ENCODE data around the gene MYL9.

MYL9 gene

DNA sequence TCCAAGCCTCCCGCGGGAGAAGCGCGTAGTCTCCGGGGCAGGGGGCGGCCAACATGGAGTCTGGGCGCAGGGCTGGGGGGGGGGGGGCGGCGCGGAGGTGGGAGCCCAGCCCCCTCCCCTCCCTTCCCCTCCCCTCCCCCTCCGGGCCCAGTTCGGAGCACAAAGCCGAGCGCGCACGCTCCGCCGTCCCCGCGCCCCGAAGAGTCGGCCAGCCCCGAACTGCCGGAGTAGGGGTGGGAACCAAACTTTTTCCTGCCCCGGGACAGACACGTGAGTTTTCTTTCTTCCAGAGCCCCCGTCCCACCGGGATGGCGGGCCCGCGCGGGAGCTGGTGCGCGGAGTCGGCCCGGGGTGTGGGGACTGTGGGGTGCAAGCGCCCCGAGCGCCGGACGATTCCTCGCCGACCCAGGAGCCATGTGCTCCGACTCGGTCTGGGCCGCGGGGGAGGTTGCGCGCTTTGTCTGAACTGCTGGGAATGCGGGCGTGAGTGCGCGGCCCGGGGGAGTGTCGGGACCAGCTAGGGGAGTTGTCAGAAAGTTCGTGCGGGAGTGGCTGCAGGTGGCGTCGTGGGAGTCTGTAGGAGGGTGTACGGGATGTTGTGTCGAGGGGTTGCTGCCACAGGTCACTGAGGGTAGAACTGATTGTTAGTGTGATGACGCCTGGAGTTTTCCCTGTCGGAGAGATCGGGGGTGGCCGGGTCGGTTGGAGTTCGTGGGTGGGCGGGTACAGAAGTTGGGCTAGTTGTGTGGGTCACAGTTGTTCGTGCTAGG is 33.2 kb downstream of the MYL9 start:
- peak overlapping the region; percentile 86 for H3K4me3 ChIP-seq (ENCODE audit: low read depth, low read length)
- TF ChIP-seq CTCF (IDR thresholded peaks at IDR 0.05; ENCODE audit: low read depth, low read length): no peak
- peaks cover 11% of the 10 kb centered on the region for H3K36me3 ChIP-seq
- H3K27me3 ChIP-seq: no peaks in the 10 kb centered on the region
- no peaks in the 10 kb centered on the region for H3K9me3 ChIP-seq
- peak; percentile 60 for DNase-seq
- peaks cover 7% of the 10 kb centered on the region; the same call in 1 of the 2 replicates for H3K4me1 ChIP-seq

- H3K36me3 ChIP-seq: peaks cover 20% of the 10 kb centered on the region
- H3K4me3 ChIP-seq (ENCODE audit: low read depth, low read length): no peak overlapping the region
- DNase-seq: no peak
Measured at GRCh38 chr20:36576081-36576445, 34.7 kb downstream of the MYL9 start.

DNA sequence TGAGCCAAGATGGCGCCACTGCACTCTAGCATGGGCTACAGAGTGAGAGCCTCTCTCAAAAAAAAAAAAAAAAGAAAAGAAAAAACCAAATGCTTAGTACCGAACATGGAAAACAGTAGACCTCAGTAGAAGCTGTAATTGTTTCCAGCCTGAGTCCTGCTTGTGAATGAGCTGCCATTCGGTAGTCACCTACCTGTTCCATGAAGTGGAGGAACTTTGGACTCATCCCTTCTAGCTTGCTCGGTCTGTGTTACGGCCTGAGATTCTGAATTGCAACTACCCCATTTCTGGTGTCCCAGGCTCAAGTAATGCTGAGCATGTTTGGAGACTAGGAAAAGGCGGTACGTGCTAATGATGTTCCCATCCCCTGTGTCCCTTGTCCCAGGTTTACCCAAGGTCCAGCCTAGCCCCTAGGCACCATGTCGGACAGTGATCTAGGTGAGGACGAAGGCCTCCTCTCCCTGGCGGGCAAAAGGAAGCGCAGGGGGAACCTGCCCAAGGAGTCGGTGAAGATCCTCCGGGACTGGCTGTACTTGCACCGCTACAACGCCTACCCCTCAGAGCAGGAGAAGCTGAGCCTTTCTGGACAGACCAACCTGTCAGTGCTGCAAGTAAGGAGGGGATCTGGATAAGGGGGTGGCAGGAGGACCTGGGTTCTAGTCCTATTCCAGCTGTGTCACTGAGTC is 37.2 kb downstream of the MYL9 start:
- Histone ChIP-seq H3K27me3 (no peaks in the 10 kb centered on the region), H3K36me3 (peaks cover 34% of the 10 kb centered on the region), H3K4me3 (ENCODE audit: low read depth, low read length) (no peak overlapping the region), H3K4me1 (no peaks in the 10 kb centered on the region; the same call in 1 of the 2 replicates), H3K9me3 (no peaks in the 10 kb centered on the region)
- no peak for TF ChIP-seq CTCF (IDR thresholded peaks at IDR 0.05; ENCODE audit: low read depth, low read length)
- DNase-seq: no peak

More at GRCh38 chr20:36576081-36576445, 34.7 kb downstream of the MYL9 start:
- Histone ChIP-seq H3K4me1 (peaks cover 4% of the 10 kb centered on the region; the same call in 1 of the 2 replicates), H3K27me3 (no peaks in the 10 kb centered on the region), H3K9me3 (no peaks in the 10 kb centered on the region)
- no peak for TF ChIP-seq CTCF (IDR thresholded peaks at IDR 0.05; ENCODE audit: low read depth, low read length)

GRCh38 chr20:36579996-36580545 is 38.8 kb downstream of the MYL9 start:
- no peaks in the 10 kb centered on the region for H3K9me3 ChIP-seq
- H3K4me3 ChIP-seq (ENCODE audit: low read depth, low read length): no peak overlapping the region
- peaks cover 34% of the 10 kb centered on the region for H3K36me3 ChIP-seq
- TF ChIP-seq CTCF (IDR thresholded peaks at IDR 0.05; ENCODE audit: low read depth, low read length): no peak
- no peak for DNase-seq
- H3K4me1 ChIP-seq: no peaks in the 10 kb centered on the region; the same call in 1 of the 2 replicates
- H3K27me3 ChIP-seq: no peaks in the 10 kb centered on the region

DNA sequence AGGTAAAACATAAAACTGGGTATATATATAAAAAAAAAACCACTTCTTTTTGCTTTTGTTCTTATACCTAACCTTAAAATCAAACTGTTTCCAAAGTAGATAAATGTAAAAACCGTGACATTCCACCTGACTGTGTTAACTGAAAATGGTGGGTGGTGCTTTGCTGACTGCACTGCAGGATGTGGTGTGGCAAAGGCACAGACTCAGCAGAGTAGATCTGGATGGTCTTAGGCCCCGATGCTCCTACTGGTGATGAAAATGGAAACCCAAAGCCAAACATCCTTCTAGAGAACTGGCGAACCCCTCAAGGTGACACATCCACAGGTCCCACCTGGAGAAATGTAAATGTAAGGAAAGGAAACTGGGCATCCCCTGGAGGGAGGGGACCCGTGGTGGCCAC is 41.0 kb downstream of the MYL9 start:
- no peaks in the 10 kb centered on the region for H3K9me3 ChIP-seq
- no peaks in the 10 kb centered on the region for H3K4me1 ChIP-seq
- peaks cover 34% of the 10 kb centered on the region for H3K36me3 ChIP-seq
- no peak for DNase-seq
- TF ChIP-seq CTCF (IDR thresholded peaks at IDR 0.05; ENCODE audit: low read depth, low read length): no peak
- H3K27me3 ChIP-seq: no peaks in the 10 kb centered on the region
- H3K4me3 ChIP-seq (ENCODE audit: low read depth, low read length): no peak overlapping the region

DNA sequence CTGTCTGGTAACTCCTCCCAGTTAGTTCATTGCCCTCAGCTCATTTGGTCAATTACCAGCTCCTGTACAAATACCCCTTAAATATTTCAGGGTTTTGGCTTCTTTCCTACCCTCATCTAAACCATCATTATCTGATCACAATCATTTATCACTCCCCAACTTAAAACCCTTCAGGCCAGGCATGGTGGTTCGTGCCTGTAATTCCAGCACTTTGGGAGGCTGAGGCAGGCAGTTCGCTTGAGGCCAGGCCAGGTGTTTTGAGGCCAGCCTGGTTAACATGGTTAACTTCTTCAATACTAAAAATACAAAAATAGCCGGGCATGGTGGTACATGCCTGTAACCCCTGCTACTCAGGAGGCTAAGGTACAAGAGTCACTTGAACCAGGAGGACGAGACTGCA is 41.5 kb downstream of the MYL9 start:
- DNase-seq: no peak
- H3K4me1 ChIP-seq: no peaks in the 10 kb centered on the region
- H3K36me3 ChIP-seq: peaks cover 34% of the 10 kb centered on the region
- H3K4me3 ChIP-seq (ENCODE audit: low read depth, low read length): no peak overlapping the region
- H3K9me3 ChIP-seq: no peaks in the 10 kb centered on the region
- H3K27me3 ChIP-seq: no peaks in the 10 kb centered on the region
- TF ChIP-seq CTCF (IDR thresholded peaks at IDR 0.05; ENCODE audit: low read depth, low read length): no peak
